Motor neuron (in vitro differentiated cells): ENCODE results near the gene GATA3. TPM values are rescaled to one million over a fixed set of nuclear protein-coding genes. Genes with fewer than 3 reads are reported as not detected.

Source experiments
- ATAC-seq, 8 experiments: fragments of 200-7000 bp; cut with Tn5 transposase; replicated peaks in 6 of 8; 2 replicates each; pipeline ENCODE4 v1.8.0; 2021; ENCODE audit warnings: mild to moderate bottlenecking in 8 of 8, moderate library complexity in 8 of 8
- H3K27ac ChIP-seq, 2 donors: fragments of 250-450 bp; sonication (Bioruptor Pico); 2 replicates each; pipeline ENCODE4 v1.9.0; 2021; ENCODE audit warnings: antibody characterized with exemption in 2 of 2, mild to moderate bottlenecking in 2 of 2, moderate library complexity in 1 of 2
- H3K4me1 ChIP-seq, 2 donors: fragments of 250-450 bp; sonication (Bioruptor Pico); replicated peaks in 1 of 2; 2 replicates each; pipeline ENCODE4 v1.6.1; 2021; ENCODE audit warnings: antibody characterized with exemption in 2 of 2, mild to moderate bottlenecking in 2 of 2, moderate library complexity in 1 of 2
- H3K4me3 ChIP-seq, 5 donors: fragments of 250-450 bp; sonication (Bioruptor Pico); 2 replicates each; pipeline ENCODE4 v1.9.0; 2021; ENCODE audit warnings: antibody characterized with exemption in 5 of 5, mild to moderate bottlenecking in 5 of 5, moderate library complexity in 4 of 5
- WGBS, 10 experiments: fragments of 450-650 bp; shearing (Covaris generic); methylation state at CpG; one replicate each; pipeline ENCODE4 v1.0.0; 2022; 5-methylcytosine and 5-hydroxymethylcytosine counted together
- in situ Hi-C, 9 experiments: fragments of 400-800 bp; cut with MboI; loops; one replicate each; pipeline ENCODE4 v1.15.0; 2021; ENCODE audit warnings: low sequenced_read_pairs in 9 of 9, low pct_unique_long_range_greater_than_20kb in 2 of 9; ENCODE audit not compliant: unreplicated experiment in 9 of 9
- total RNA-seq, 8 experiments: library from RNA; unstranded; fragments of 300-600 nt; gene quantifications; 2 replicates each; pipeline versions ENCODE4 v1.2.3 to v1.2.4, GENCODE V29; 2022

GATA3 gene
- total RNA-seq, 8 experiments from 2014 or later: 0.11 to 3.2 (median 0.42) TPM

GRCh38 chr10:8056871-8057331, 2.4 kb downstream of the GATA3 start:
- in situ Hi-C loops: loop anchor here in 1 of 9 experiments (25.0 kb wide), 1 partner anchor 1155 kb away; no protein-coding TSS in a partner anchor
- ATAC-seq: no peak
- H3K4me3 ChIP-seq: no peak overlapping the region
- H3K27ac ChIP-seq: no peak overlapping the region
- peaks cover 3 to 8% of the 10 kb centered on the region in 2 donors for H3K4me1 ChIP-seq
- WGBS, 10 experiments: 0 to 90% (median 56%) methylated on average over 2 to 12 of the region's 13 CpGs; no CpG with 5 or more reads in 2 of the 10 experiments

- ATAC-seq: no peak
- no peak overlapping the region for H3K27ac ChIP-seq
- 20 to 80% (median 40%) methylated on average over 1 to 7 of the region's 15 CpGs; no CpG with 5 or more reads in 2 of the 10 experiments for WGBS, 10 experiments
- in situ Hi-C loops: loop anchor here in 1 of 9 experiments (25.0 kb wide), 1 partner anchor 1155 kb away; no protein-coding TSS in a partner anchor
- H3K4me1 ChIP-seq: peaks cover 3 to 8% of the 10 kb centered on the region in 2 donors
- H3K4me3 ChIP-seq: no peak overlapping the region
Observed at GRCh38 chr10:8057636-8058273, 3.3 kb downstream of the GATA3 start.

- no peak for ATAC-seq
- H3K4me3 ChIP-seq: no peak overlapping the region
- whole genome bisulfite sequencing, 10 experiments: 20% methylated on average over 1 to 4 of the region's 45 CpGs; no CpG with 5 or more reads in 8 of the 10 experiments
- in situ Hi-C loops: loop anchor here in 1 of 9 experiments (25.0 kb wide), 1 partner anchor 1154 kb away; no protein-coding TSS in a partner anchor
- H3K4me1 ChIP-seq: peaks cover 0 to 8% of the 10 kb centered on the region in 2 donors
- H3K27ac ChIP-seq: no peak overlapping the region
Observed at GRCh38 chr10:8058274-8059111, 4.0 kb downstream of the GATA3 start.

GRCh38 chr10:8059191-8059936, 4.9 kb downstream of the GATA3 start:
- no peak for ATAC-seq

GRCh38 chr10:8060010-8060703, 5.7 kb downstream of the GATA3 start:
- 0 to 49% (median 13%) methylated on average over 2 to 11 of the region's 15 CpGs; no CpG with 5 or more reads in 1 of the 10 experiments for WGBS, 10 experiments
- Histone ChIP-seq H3K27ac (no peak overlapping the region), H3K4me3 (no peak overlapping the region), H3K4me1 (peaks cover 0 to 5% of the 10 kb centered on the region in 2 donors)
- peak in 4 of 8 experiments; percentile 30 to 56 (median 46) for ATAC-seq
- in situ Hi-C loops: loop anchor here in 1 of 9 experiments (25.0 kb wide), 1 partner anchor 1152 kb away; no protein-coding TSS in a partner anchor

More at GRCh38 chr10:8059191-8059936, 4.9 kb downstream of the GATA3 start:
- Histone ChIP-seq H3K4me3 (no peak overlapping the region), H3K27ac (no peak overlapping the region), H3K4me1 (peaks cover 0 to 4% of the 10 kb centered on the region in 2 donors)
- WGBS, 10 experiments: 12 to 67% (median 27%) methylated on average over 3 to 14 of the region's 16 CpGs; no CpG with 5 or more reads in 3 of the 10 experiments
- in situ Hi-C loops: loop anchor here in 1 of 9 experiments (25.0 kb wide), 1 partner anchor 1153 kb away; no protein-coding TSS in a partner anchor

- no peak overlapping the region for H3K4me3 ChIP-seq
- H3K4me1 ChIP-seq: peaks cover 0 to 5% of the 10 kb centered on the region in 2 donors
Observed at GRCh38 chr10:8060704-8061121, 6.2 kb downstream of the GATA3 start.

GRCh38 chr10:8061274-8062211, 7.1 kb downstream of the GATA3 start:
- 25 to 67% (median 45%) methylated on average over 1 to 6 of the region's 17 CpGs; no CpG with 5 or more reads in 4 of the 10 experiments for WGBS, 10 experiments
- no peak overlapping the region for H3K4me3 ChIP-seq
- H3K4me1 ChIP-seq: peaks cover 0 to 5% of the 10 kb centered on the region in 2 donors
- H3K27ac ChIP-seq: no peak overlapping the region
- ATAC-seq: no peak
- in situ Hi-C loops: loop anchor here in 1 of 9 experiments (25.0 kb wide), 1 partner anchor 1151 kb away; no protein-coding TSS in a partner anchor

More at GRCh38 chr10:8060704-8061121, 6.2 kb downstream of the GATA3 start:
- WGBS, 10 experiments: 20 to 82% (median 31%) methylated on average over 2 to 10 of the region's 10 CpGs; no CpG with 5 or more reads in 2 of the 10 experiments
- no peak for ATAC-seq
- no peak overlapping the region for H3K27ac ChIP-seq
- in situ Hi-C loops: loop anchor here in 1 of 9 experiments (25.0 kb wide), 1 partner anchor 1152 kb away; no protein-coding TSS in a partner anchor

- no peak for ATAC-seq
- Histone ChIP-seq H3K4me1 (peaks cover 0 to 5% of the 10 kb centered on the region in 2 donors), H3K27ac (no peak overlapping the region), H3K4me3 (no peak overlapping the region)
- in situ Hi-C loops: loop anchor here in 1 of 9 experiments (25.0 kb wide), 1 partner anchor 1149 kb away; no protein-coding TSS in a partner anchor
- WGBS, 10 experiments: 12 to 100% (median 37%) methylated on average over 1 to 12 of the region's 15 CpGs
Observed at GRCh38 chr10:8063128-8063908, 8.8 kb downstream of the GATA3 start.

- Histone ChIP-seq H3K27ac (no peak overlapping the region), H3K4me3 (no peak overlapping the region), H3K4me1 (peaks cover 0 to 5% of the 10 kb centered on the region in 2 donors)
- in situ Hi-C loops: loop anchor here in 1 of 9 experiments (25.0 kb wide), 1 partner anchor 1148 kb away; no protein-coding TSS in a partner anchor
- no peak for ATAC-seq
- WGBS, 10 experiments: 0 to 69% (median 33%) methylated on average over 1 to 12 of the region's 13 CpGs; no CpG with 5 or more reads in 1 of the 10 experiments
Observed at GRCh38 chr10:8063935-8064334, 9.4 kb downstream of the GATA3 start.

GRCh38 chr10:8064436-8064835, 9.9 kb downstream of the GATA3 start:
- H3K4me1 ChIP-seq: peaks cover 0 to 5% of the 10 kb centered on the region in 2 donors
- no peak overlapping the region for H3K27ac ChIP-seq
- H3K4me3 ChIP-seq: no peak overlapping the region
- in situ Hi-C loops: loop anchor here in 1 of 9 experiments (25.0 kb wide), 1 partner anchor 1148 kb away; no protein-coding TSS in a partner anchor
- ATAC-seq: no peak
- 0 to 65% (median 19%) methylated on average over 1 to 5 of the region's 5 CpGs for WGBS, 10 experiments
